OCI-LY1 (cell line): ENCODE data around the gene LIF.

Source experiments
- H2AFZ ChIP-seq: fragments of 200-600 bp; sonication (generic), shearing (Covaris generic); 2 replicates; pipeline ENCODE4 v1.6.0; 2014; ENCODE audit warnings: antibody characterized with exemption, mild to moderate bottlenecking, low read length
- H3F3A ChIP-seq: fragments of 200-600 bp; sonication (generic), shearing (Covaris generic); 2 replicates; pipeline ENCODE4 v1.6.0; 2014; ENCODE audit warnings: mild to moderate bottlenecking, antibody characterized with exemption, low read length, moderate library complexity; ENCODE audit not compliant: insufficient read depth
- H3K27ac ChIP-seq: fragments of 200-600 bp; sonication (generic); 2 replicates; pipeline ENCODE4 v1.5.1; 2014; ENCODE audit warnings: low read length, mixed run types, mild to moderate bottlenecking, low read depth; ENCODE audit not compliant: poor library complexity, severe bottlenecking
- H3K27me3 ChIP-seq: fragments of 200-600 bp; sonication (generic); 2 replicates; pipeline ENCODE4 v1.6.0; 2014; ENCODE audit warnings: antibody characterized with exemption, mild to moderate bottlenecking, low read length, moderate library complexity; ENCODE audit not compliant: insufficient read depth
- H3K36me3 ChIP-seq: fragments of 200-600 bp; sonication (generic); 2 replicates; pipeline ENCODE4 v1.6.1; 2014; ENCODE audit warnings: mild to moderate bottlenecking, antibody characterized with exemption, low read length, moderate library complexity, mixed read lengths; ENCODE audit not compliant: insufficient read depth
- H3K4me1 ChIP-seq: fragments of 200-600 bp; sonication (generic); 2 replicates; pipeline ENCODE4 v1.5.1; 2014; ENCODE audit warnings: mild to moderate bottlenecking, low read length, moderate library complexity; ENCODE audit not compliant: insufficient read depth, severe bottlenecking
- H3K4me2 ChIP-seq: fragments of 200-600 bp; sonication (generic), shearing (Covaris generic); 2 replicates; pipeline ENCODE4 v1.6.1; 2014; ENCODE audit warnings: low read length
- H3K4me3 ChIP-seq: fragments of 200-600 bp; sonication (generic); 2 replicates; pipeline ENCODE4 v1.5.1; 2014; ENCODE audit warnings: low read length, low read depth, mild to moderate bottlenecking, mixed read lengths; ENCODE audit not compliant: poor library complexity, severe bottlenecking
- H3K79me2 ChIP-seq: fragments of 200-600 bp; shearing (Covaris generic); 2 replicates; pipeline ENCODE4 v1.6.1; 2016; ENCODE audit warnings: mixed run types, low read length, mixed read lengths; ENCODE audit not compliant: insufficient read depth
- H3K9ac ChIP-seq: fragments of 200-600 bp; sonication (generic), shearing (Covaris generic); 2 replicates; pipeline ENCODE4 v1.6.1; 2014; ENCODE audit warnings: mild to moderate bottlenecking, low read length, mixed read lengths
- H3K9me2 ChIP-seq: fragments of 200-600 bp; sonication (generic), shearing (Covaris generic); 2 replicates; pipeline ENCODE4 v1.6.1; 2014; ENCODE audit warnings: low read depth, mild to moderate bottlenecking, low read length, mixed read lengths
- H3K9me3 ChIP-seq: fragments of 200-600 bp; shearing (Covaris generic); 2 replicates; pipeline ENCODE4 v1.6.1; 2014; ENCODE audit warnings: low read length, mixed read lengths
- H4K20me1 ChIP-seq: fragments of 200-600 bp; sonication (generic), shearing (Covaris generic); 2 replicates; pipeline ENCODE4 v1.6.0; 2016; ENCODE audit warnings: mild to moderate bottlenecking, low read length; ENCODE audit not compliant: insufficient read depth
- EZH2 ChIP-seq: fragments of 200-600 bp; sonication (generic), shearing (Covaris generic); IDR thresholded peaks from 2 replicates; pipeline ENCODE4 v1.8.0; 2017; ENCODE audit warnings: borderline replicate concordance, mixed run types, mild to moderate bottlenecking, antibody characterized with exemption, low read length, moderate library complexity, mixed read lengths
- TF ChIP-seq, protein P1 (sequence below): fragments of 200-600 bp; sonication (generic), shearing (Covaris generic); IDR thresholded peaks from 2 replicates; pipeline ENCODE4 v1.5.1; 2017; ENCODE audit warnings: mild to moderate bottlenecking, antibody characterized with exemption, low read length, moderate library complexity, mixed read lengths

The LIF gene

DNA sequence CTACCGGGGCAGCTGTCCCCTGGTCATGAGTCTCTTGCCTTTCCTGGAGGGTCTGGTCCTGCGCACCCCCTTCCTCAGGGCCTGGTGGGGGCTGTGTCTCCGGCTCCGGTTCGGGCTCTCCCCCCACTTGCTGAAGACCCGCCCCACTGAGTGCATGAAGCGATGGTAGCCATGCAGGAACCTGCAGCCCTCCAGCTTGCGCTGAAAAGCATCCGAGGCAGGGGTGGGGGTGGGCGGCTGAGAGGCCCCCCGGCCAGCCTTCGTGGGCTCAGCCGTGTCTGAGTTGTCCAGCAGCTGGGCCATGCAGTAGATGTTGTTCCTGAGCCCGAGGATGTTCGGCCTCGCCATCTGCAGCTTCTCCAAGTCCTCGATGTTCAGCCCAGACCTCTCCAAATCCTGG is 17.3 kb upstream of the LIF start:
- no peaks in the 10 kb centered on the region for H3K79me2 ChIP-seq
- H3K36me3 ChIP-seq = no peaks in the 10 kb centered on the region
- H3K9me2 ChIP-seq = no peaks in the 10 kb centered on the region
- no peaks in the 10 kb centered on the region for H4K20me1 ChIP-seq
- no peaks in the 10 kb centered on the region for H3K27me3 ChIP-seq
- peaks cover 17% of the 10 kb centered on the region for H3K4me1 ChIP-seq
- H3K4me2 ChIP-seq = no peak overlapping the region
- H3K9me3 ChIP-seq = no peaks in the 10 kb centered on the region
- TF ChIP-seq, protein P1, sequence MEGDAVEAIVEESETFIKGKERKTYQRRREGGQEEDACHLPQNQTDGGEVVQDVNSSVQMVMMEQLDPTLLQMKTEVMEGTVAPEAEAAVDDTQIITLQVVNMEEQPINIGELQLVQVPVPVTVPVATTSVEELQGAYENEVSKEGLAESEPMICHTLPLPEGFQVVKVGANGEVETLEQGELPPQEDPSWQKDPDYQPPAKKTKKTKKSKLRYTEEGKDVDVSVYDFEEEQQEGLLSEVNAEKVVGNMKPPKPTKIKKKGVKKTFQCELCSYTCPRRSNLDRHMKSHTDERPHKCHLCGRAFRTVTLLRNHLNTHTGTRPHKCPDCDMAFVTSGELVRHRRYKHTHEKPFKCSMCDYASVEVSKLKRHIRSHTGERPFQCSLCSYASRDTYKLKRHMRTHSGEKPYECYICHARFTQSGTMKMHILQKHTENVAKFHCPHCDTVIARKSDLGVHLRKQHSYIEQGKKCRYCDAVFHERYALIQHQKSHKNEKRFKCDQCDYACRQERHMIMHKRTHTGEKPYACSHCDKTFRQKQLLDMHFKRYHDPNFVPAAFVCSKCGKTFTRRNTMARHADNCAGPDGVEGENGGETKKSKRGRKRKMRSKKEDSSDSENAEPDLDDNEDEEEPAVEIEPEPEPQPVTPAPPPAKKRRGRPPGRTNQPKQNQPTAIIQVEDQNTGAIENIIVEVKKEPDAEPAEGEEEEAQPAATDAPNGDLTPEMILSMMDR = no peak
- no peak for TF ChIP-seq EZH2
- H3K4me3 ChIP-seq = no peak overlapping the region
- H3K9ac ChIP-seq = no peak overlapping the region
- no peaks in the 10 kb centered on the region for H3F3A ChIP-seq
- no peak overlapping the region for H2AFZ ChIP-seq
- H3K27ac ChIP-seq = no peak overlapping the region

DNA sequence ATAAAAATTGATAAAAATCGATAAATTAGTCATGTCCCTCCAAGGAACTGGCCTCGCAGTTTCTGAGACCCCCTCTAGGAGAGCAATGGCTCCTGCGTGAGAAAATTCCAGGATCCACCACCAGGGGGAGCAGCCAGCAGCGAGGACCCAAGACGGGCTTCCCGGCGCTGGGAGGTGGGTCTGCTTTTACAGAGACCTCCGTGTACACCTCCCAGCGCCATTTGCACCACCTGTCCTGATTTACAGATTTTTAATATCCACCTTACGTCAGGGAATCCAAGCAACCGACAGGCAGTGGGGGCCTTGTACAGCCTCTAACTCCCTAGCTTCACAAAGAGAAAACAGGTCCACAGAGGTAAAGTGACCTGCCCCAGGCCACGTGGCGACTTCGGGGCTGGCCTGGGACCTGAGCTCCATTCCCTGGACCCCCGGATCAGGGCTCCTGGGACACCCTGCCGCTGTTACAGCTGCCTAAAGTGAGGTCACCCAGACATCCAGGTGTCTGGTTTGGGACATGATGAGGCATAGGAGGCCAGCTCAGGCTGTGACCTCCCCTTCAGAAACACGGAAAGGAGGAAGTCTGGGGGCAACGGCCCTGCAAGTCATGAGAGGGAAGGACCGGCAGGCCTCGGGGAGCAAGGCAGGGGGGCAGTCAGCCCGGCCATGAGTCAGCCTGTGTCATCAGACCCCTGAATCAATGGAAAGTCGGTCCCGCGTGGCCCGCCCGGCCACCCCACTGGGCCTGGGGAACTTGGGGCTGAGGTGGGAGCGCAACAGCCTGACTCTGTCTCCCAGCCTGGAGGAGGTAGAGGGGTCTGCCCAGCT is 16.6 kb upstream of the LIF start:
- Histone ChIP-seq H2AFZ (no peak overlapping the region), H3F3A (no peaks in the 10 kb centered on the region), H3K27ac (no peak overlapping the region), H3K9me2 (no peaks in the 10 kb centered on the region), H4K20me1 (no peaks in the 10 kb centered on the region), H3K27me3 (no peaks in the 10 kb centered on the region), H3K36me3 (no peaks in the 10 kb centered on the region), H3K9me3 (no peaks in the 10 kb centered on the region), H3K9ac (no peak overlapping the region), H3K4me2 (0 out of 2 replicates have a peak overlapping the region, but pooled peaks have one; percentile 8), H3K79me2 (no peaks in the 10 kb centered on the region), H3K4me3 (no peak overlapping the region), H3K4me1 (peaks cover 17% of the 10 kb centered on the region)
- TF ChIP-seq, protein P1 = peak; percentile 79
- no peak for TF ChIP-seq EZH2

DNA sequence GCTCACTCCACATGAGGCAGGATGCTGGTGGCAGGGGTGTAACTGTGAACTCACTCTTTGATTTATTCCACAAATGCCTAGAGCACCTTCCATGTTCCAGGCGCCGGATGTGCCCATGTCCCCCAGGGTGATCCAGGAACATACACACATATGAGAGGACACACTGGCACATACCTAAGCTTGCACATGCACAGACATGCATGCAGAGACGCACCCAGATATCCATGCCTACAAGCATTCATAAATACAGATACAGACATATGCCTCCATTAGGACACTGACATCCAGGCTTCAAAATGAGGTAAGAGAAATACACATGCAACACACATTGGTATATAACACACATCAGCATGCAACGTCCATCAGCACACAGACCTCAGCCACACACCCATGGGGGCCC is 15.6 kb upstream of the LIF start:
- no peak overlapping the region for H3K27ac ChIP-seq
- no peaks in the 10 kb centered on the region for H4K20me1 ChIP-seq
- no peak overlapping the region for H3K4me2 ChIP-seq
- H3K27me3 ChIP-seq = no peaks in the 10 kb centered on the region
- no peak overlapping the region for H2AFZ ChIP-seq
- H3K9ac ChIP-seq = no peak overlapping the region
- no peaks in the 10 kb centered on the region for H3K9me2 ChIP-seq
- H3K36me3 ChIP-seq = no peaks in the 10 kb centered on the region
- H3K4me3 ChIP-seq = no peak overlapping the region
- no peaks in the 10 kb centered on the region for H3K79me2 ChIP-seq
- no peaks in the 10 kb centered on the region for H3F3A ChIP-seq
- no peaks in the 10 kb centered on the region for H3K9me3 ChIP-seq
- H3K4me1 ChIP-seq = peaks cover 14% of the 10 kb centered on the region
- TF ChIP-seq EZH2 = no peak
- TF ChIP-seq, protein P1 = no peak
